ENCODE results near the gene DZIP1.
A peak's percentile ranks its signal among the peaks of the same experiment; 100 is the strongest.

DZIP1 gene

DNA sequence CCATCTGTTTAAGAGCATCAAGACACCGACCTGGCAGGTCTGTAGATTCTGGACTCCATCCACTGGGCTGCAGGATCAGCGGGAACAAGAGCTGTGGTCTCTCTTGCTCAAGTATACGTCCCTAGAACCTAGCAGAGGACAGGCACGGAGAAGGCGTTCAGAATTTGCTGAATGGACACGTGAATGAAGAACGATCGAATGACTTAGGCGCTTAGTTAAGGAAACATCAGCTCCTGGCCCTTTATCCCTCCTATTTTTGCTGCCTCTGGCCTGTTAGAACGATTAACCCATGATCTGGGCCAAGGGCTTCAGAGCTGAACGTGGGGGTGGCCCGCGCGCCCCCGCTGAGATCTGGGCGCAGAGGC is 953 bp downstream of the DZIP1 start:
- H3K9me3 ChIP-seq (ENCODE audit: control insufficient read depth, insufficient read depth, low read length), result no peaks in the 10 kb centered on the region
- no peaks in the 10 kb centered on the region; the same call in 1 of the 2 replicates for H3K27me3 ChIP-seq (ENCODE audit: control insufficient read depth, insufficient read depth, low read length)
- WGBS (ENCODE audit: insufficient coverage, insufficient read length), result no CpG with 5 or more reads among the region's 16 CpGs
- H3K4me1 ChIP-seq (ENCODE audit: control insufficient read depth, insufficient read depth, low read length), result no peaks in the 10 kb centered on the region; the same call in 1 of the 2 replicates
- no peaks in the 10 kb centered on the region for H3K36me3 ChIP-seq (ENCODE audit: control insufficient read depth, insufficient read depth, low read length)
- DNase-seq (ENCODE audit: low read depth, low spot score), result no peak
- H3K4me3 ChIP-seq (ENCODE audit: low read length), result peak overlapping the region; percentile 30; the same call in 1 of the 2 replicates
- no peak overlapping the region for H3K27ac ChIP-seq (ENCODE audit: low read length)

DNA sequence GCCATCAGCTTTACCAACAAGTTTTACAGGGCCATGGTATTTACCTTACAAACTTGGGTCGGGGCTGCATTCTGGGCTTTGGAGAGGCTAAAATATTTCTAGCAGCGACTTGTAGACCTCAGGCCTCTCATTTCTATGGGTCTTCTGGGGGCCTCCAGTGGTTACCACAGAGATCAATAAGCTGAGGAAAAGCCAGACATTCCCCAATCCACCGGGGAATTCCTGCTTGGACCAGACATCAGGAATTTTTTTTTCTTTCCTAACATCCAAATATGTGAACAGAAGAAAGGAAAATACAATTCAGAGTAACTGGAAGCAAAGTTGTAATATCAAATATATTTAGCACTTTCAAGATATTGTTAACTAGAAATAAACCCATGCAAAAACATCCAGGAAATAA is 1.5 kb downstream of the DZIP1 start:
- no peak for DNase-seq (ENCODE audit: low read depth, low spot score)
- Histone ChIP-seq H3K9me3 (ENCODE audit: control insufficient read depth, insufficient read depth, low read length) (no peaks in the 10 kb centered on the region), H3K4me3 (ENCODE audit: low read length) (no peak overlapping the region; the same call in 1 of the 2 replicates), H3K36me3 (ENCODE audit: control insufficient read depth, insufficient read depth, low read length) (no peaks in the 10 kb centered on the region), H3K27ac (ENCODE audit: low read length) (no peak overlapping the region), H3K4me1 (ENCODE audit: control insufficient read depth, insufficient read depth, low read length) (no peaks in the 10 kb centered on the region; the same call in 1 of the 2 replicates), H3K27me3 (ENCODE audit: control insufficient read depth, insufficient read depth, low read length) (no peaks in the 10 kb centered on the region; the same call in 1 of the 2 replicates)
- WGBS (ENCODE audit: insufficient coverage, insufficient read length), result no CpG with 5 or more reads among the region's 3 CpGs

- Histone ChIP-seq H3K4me1 (ENCODE audit: control insufficient read depth, insufficient read depth, low read length) (no peaks in the 10 kb centered on the region; the same call in 1 of the 2 replicates), H3K27me3 (ENCODE audit: control insufficient read depth, insufficient read depth, low read length) (no peaks in the 10 kb centered on the region; the same call in 1 of the 2 replicates), H3K9me3 (ENCODE audit: control insufficient read depth, insufficient read depth, low read length) (no peaks in the 10 kb centered on the region), H3K36me3 (ENCODE audit: control insufficient read depth, insufficient read depth, low read length) (no peaks in the 10 kb centered on the region), H3K4me3 (ENCODE audit: low read length) (peak overlapping the region; percentile 9; the same call in 1 of the 2 replicates), H3K27ac (ENCODE audit: low read length) (no peak overlapping the region)
- no CpG with 5 or more reads among the region's 35 CpGs for WGBS (ENCODE audit: insufficient coverage, insufficient read length)
- no peak for DNase-seq (ENCODE audit: low read depth, low spot score)
Observed at GRCh38 chr13:95642028-95642621, 2.4 kb downstream of the DZIP1 start.

- Histone ChIP-seq H3K9me3 (ENCODE audit: control insufficient read depth, insufficient read depth, low read length) (no peaks in the 10 kb centered on the region), H3K27ac (ENCODE audit: low read length) (no peak overlapping the region), H3K4me3 (ENCODE audit: low read length) (peak overlapping the region; percentile 31; the same call in 1 of the 2 replicates), H3K4me1 (ENCODE audit: control insufficient read depth, insufficient read depth, low read length) (no peaks in the 10 kb centered on the region; the same call in 1 of the 2 replicates), H3K36me3 (ENCODE audit: control insufficient read depth, insufficient read depth, low read length) (no peaks in the 10 kb centered on the region), H3K27me3 (ENCODE audit: control insufficient read depth, insufficient read depth, low read length) (no peaks in the 10 kb centered on the region; the same call in 1 of the 2 replicates)
- WGBS (ENCODE audit: insufficient coverage, insufficient read length), result no CpG with 5 or more reads among the region's 58 CpGs
- no peak for DNase-seq (ENCODE audit: low read depth, low spot score)
Observed at GRCh38 chr13:95641291-95642027, 3.0 kb downstream of the DZIP1 start.

- H3K4me3 ChIP-seq (ENCODE audit: low read length), result no peak overlapping the region
- H3K9me3 ChIP-seq (ENCODE audit: control insufficient read depth, insufficient read depth, low read length), result no peaks in the 10 kb centered on the region
- H3K4me1 ChIP-seq (ENCODE audit: control insufficient read depth, insufficient read depth, low read length), result no peaks in the 10 kb centered on the region; the same call in 1 of the 2 replicates
- H3K27ac ChIP-seq (ENCODE audit: low read length), result no peak overlapping the region
- H3K36me3 ChIP-seq (ENCODE audit: control insufficient read depth, insufficient read depth, low read length), result peaks cover 5% of the 10 kb centered on the region; the same call in 1 of the 2 replicates
- no peak for DNase-seq (ENCODE audit: low read depth, low spot score)
- no peaks in the 10 kb centered on the region for H3K27me3 ChIP-seq (ENCODE audit: control insufficient read depth, insufficient read depth, low read length)
Observed at GRCh38 chr13:95636853-95637252, 7.7 kb downstream of the DZIP1 start.

- peaks cover 7% of the 10 kb centered on the region; the same call in 1 of the 2 replicates for H3K36me3 ChIP-seq (ENCODE audit: control insufficient read depth, insufficient read depth, low read length)
- no peaks in the 10 kb centered on the region for H3K9me3 ChIP-seq (ENCODE audit: control insufficient read depth, insufficient read depth, low read length)
- WGBS (ENCODE audit: insufficient coverage, insufficient read length), result no CpG with 5 or more reads among the region's 3 CpGs
- H3K4me3 ChIP-seq (ENCODE audit: low read length), result no peak overlapping the region
- no peaks in the 10 kb centered on the region for H3K4me1 ChIP-seq (ENCODE audit: control insufficient read depth, insufficient read depth, low read length)
- H3K27ac ChIP-seq (ENCODE audit: low read length), result no peak overlapping the region
- no peaks in the 10 kb centered on the region for H3K27me3 ChIP-seq (ENCODE audit: control insufficient read depth, insufficient read depth, low read length)
- DNase-seq (ENCODE audit: low read depth, low spot score), result no peak
Observed at GRCh38 chr13:95630593-95630992, 13.9 kb downstream of the DZIP1 start.

DNA sequence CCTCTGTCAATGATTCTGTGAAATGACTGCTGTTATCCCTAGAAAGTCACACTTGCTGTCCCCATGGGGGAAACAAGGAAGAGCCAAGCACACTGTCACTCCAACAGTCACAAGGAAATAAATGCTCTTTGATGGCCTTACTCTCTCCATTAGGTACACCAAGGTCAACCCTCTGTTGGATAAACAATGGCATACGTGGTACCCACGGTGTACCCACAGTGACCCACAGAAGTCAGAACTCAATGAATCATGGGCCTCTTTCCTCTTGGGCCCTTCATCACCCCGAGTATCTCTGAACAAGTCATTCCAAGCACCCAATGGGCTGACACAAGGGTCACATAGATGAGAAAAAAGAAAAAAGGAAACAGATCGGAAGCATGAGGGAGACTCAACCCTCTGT is 15.4 kb downstream of the DZIP1 start:
- Histone ChIP-seq H3K4me3 (ENCODE audit: low read length) (no peak overlapping the region), H3K36me3 (ENCODE audit: control insufficient read depth, insufficient read depth, low read length) (peaks cover 7% of the 10 kb centered on the region; the same call in 1 of the 2 replicates), H3K9me3 (ENCODE audit: control insufficient read depth, insufficient read depth, low read length) (no peaks in the 10 kb centered on the region), H3K27ac (ENCODE audit: low read length) (no peak overlapping the region), H3K27me3 (ENCODE audit: control insufficient read depth, insufficient read depth, low read length) (no peaks in the 10 kb centered on the region), H3K4me1 (ENCODE audit: control insufficient read depth, insufficient read depth, low read length) (0 out of 2 replicates have a peak, but pooled peaks cover 1% of the 10 kb centered on the region)
- no CpG with 5 or more reads among the region's 4 CpGs for WGBS (ENCODE audit: insufficient coverage, insufficient read length)
- DNase-seq (ENCODE audit: low read depth, low spot score), result no peak

GRCh38 chr13:95628488-95628887 is 16.0 kb downstream of the DZIP1 start:
- Histone ChIP-seq H3K27me3 (ENCODE audit: control insufficient read depth, insufficient read depth, low read length) (no peaks in the 10 kb centered on the region), H3K36me3 (ENCODE audit: control insufficient read depth, insufficient read depth, low read length) (peaks cover 5% of the 10 kb centered on the region; the same call in 1 of the 2 replicates), H3K4me1 (ENCODE audit: control insufficient read depth, insufficient read depth, low read length) (0 out of 2 replicates have a peak, but pooled peaks cover 1% of the 10 kb centered on the region), H3K4me3 (ENCODE audit: low read length) (no peak overlapping the region), H3K9me3 (ENCODE audit: control insufficient read depth, insufficient read depth, low read length) (no peaks in the 10 kb centered on the region), H3K27ac (ENCODE audit: low read length) (no peak overlapping the region)
- WGBS (ENCODE audit: insufficient coverage, insufficient read length), result no CpG with 5 or more reads among the region's 1 CpG
- DNase-seq (ENCODE audit: low read depth, low spot score), result no peak

DNA sequence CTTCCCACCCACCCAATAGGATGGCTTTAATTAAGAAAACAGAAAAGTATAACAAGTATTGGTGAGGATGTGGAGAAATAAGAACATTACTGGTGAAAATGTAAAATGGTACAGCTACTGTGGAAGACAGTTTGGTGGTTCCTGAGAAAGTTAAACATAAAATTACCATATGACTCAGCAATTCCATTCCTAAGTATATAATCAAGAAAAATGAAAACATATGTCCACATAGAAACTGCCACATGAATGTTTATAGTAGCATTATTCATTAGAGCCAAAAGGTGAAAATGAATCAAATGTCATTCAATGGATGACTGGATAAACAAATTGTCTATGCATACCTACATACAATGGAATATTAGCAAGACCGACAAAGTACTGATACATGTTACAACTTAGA is 16.9 kb downstream of the DZIP1 start:
- H3K9me3 ChIP-seq (ENCODE audit: control insufficient read depth, insufficient read depth, low read length), result no peaks in the 10 kb centered on the region
- no peak overlapping the region for H3K27ac ChIP-seq (ENCODE audit: low read length)
- H3K4me1 ChIP-seq (ENCODE audit: control insufficient read depth, insufficient read depth, low read length), result 0 out of 2 replicates have a peak, but pooled peaks cover 1% of the 10 kb centered on the region
- H3K27me3 ChIP-seq (ENCODE audit: control insufficient read depth, insufficient read depth, low read length), result no peaks in the 10 kb centered on the region
- peaks cover 8% of the 10 kb centered on the region; the same call in 1 of the 2 replicates for H3K36me3 ChIP-seq (ENCODE audit: control insufficient read depth, insufficient read depth, low read length)
- H3K4me3 ChIP-seq (ENCODE audit: low read length), result no peak overlapping the region
- no CpG with 5 or more reads among the region's 1 CpG for WGBS (ENCODE audit: insufficient coverage, insufficient read length)
- DNase-seq (ENCODE audit: low read depth, low spot score), result no peak

- H3K9me3 ChIP-seq (ENCODE audit: control insufficient read depth, insufficient read depth, low read length), result no peaks in the 10 kb centered on the region
- H3K27me3 ChIP-seq (ENCODE audit: control insufficient read depth, insufficient read depth, low read length), result no peaks in the 10 kb centered on the region
- no peak overlapping the region for H3K27ac ChIP-seq (ENCODE audit: low read length)
- 0 out of 2 replicates have a peak, but pooled peaks cover 1% of the 10 kb centered on the region for H3K4me1 ChIP-seq (ENCODE audit: control insufficient read depth, insufficient read depth, low read length)
- DNase-seq (ENCODE audit: low read depth, low spot score), result no peak
- H3K36me3 ChIP-seq (ENCODE audit: control insufficient read depth, insufficient read depth, low read length), result peaks cover 5% of the 10 kb centered on the region; the same call in 1 of the 2 replicates
- H3K4me3 ChIP-seq (ENCODE audit: low read length), result no peak overlapping the region
Observed at GRCh38 chr13:95626768-95627167, 17.7 kb downstream of the DZIP1 start.

Data from iPS DF 6.9 (cell line).